ENCODE data around the gene ATP5MC3. TPM values are rescaled to one million over a fixed set of nuclear protein-coding genes. Genes with fewer than 3 reads are reported as not detected.
"Not testable (repeated sequence)": the region's sequence is repeated elsewhere in the genome, so short reads cannot be mapped to it uniquely, and the experiment has no call there.

Gene ATP5MC3
- total RNA-seq, result 100 to 1,000 TPM; 458 to 462 TPM

- ChIA-PET CTCF (interaction anchor here (1.3 kb wide), 2 partner anchors 13 kb away, joined by 3 to 4 read pairs; partner anchors contain the start of gene ATF2), POLR2A (interaction anchor here (2.1 kb wide), 1 partner anchor 13 kb away, joined by 9 read pairs; the partner anchor contains the start of gene ATF2)
Measured at GRCh38 chr2:175181104-175181876, at the start of gene ATP5MC3. ATP5MC3 (minus strand) TSS chr2:175181710; CDS start chr2:175181393, 317 bp downstream.

- CTCF ChIA-PET, POLR2A ChIA-PET: not testable (repeated sequence)
Measured at GRCh38 chr2:175228601-175229000, 47.1 kb upstream of the ATP5MC3 start.

GRCh38 chr2:175228179-175228578, 46.7 kb upstream of the ATP5MC3 start:
- POLR2A ChIA-PET, result no interaction called here
- CTCF ChIA-PET, result no interaction called here

GRCh38 chr2:175227393-175227792, 45.9 kb upstream of the ATP5MC3 start:
- ChIA-PET CTCF (no interaction called here), POLR2A (no interaction called here)

- POLR2A ChIA-PET, result no interaction called here
- CTCF ChIA-PET, result interaction anchor here (1.1 kb wide), 1 partner anchor 31 kb away, joined by 3 read pairs; no protein-coding TSS in a partner anchor
Measured at GRCh38 chr2:175220075-175220474, 38.6 kb upstream of the ATP5MC3 start.

- ChIA-PET CTCF (no interaction called here), POLR2A (no interaction called here)
Measured at GRCh38 chr2:175218551-175218950, 37.0 kb upstream of the ATP5MC3 start.

- ChIA-PET CTCF (interaction anchor here (0.7 to 1.5 kb wide), 2 partner anchors 43 to 59 kb away, joined by 3 to 4 read pairs; no protein-coding TSS in a partner anchor), POLR2A (no interaction called here)
Measured at GRCh38 chr2:175207741-175208438, 26.4 kb upstream of the ATP5MC3 start.

GRCh38 chr2:175206866-175207265, 25.4 kb upstream of the ATP5MC3 start:
- CTCF ChIA-PET, result interaction anchor here (0.7 kb wide), 1 partner anchor 60 kb away, joined by 3 read pairs; no protein-coding TSS in a partner anchor
- POLR2A ChIA-PET, result no interaction called here

GRCh38 chr2:175205523-175205922, 24.0 kb upstream of the ATP5MC3 start:
- ChIA-PET CTCF (no interaction called here), POLR2A (no interaction called here)

- CTCF ChIA-PET, result interaction anchor here (0.7 to 1.4 kb wide), 5 partner anchors 47 to 78 kb away, joined by 3 to 7 read pairs (median 5); no protein-coding TSS in a partner anchor
- POLR2A ChIA-PET, result no interaction called here
Measured at GRCh38 chr2:175203621-175204496, 22.3 kb upstream of the ATP5MC3 start.

GRCh38 chr2:175195012-175195411, 13.5 kb upstream of the ATP5MC3 start:
- CTCF ChIA-PET, result no interaction called here

GRCh38 chr2:175188761-175189160, 7.3 kb upstream of the ATP5MC3 start:
- ChIA-PET POLR2A (no interaction called here), CTCF (no interaction called here)

More at GRCh38 chr2:175195012-175195411, 13.5 kb upstream of the ATP5MC3 start:
- POLR2A ChIA-PET, result no interaction called here

- ChIA-PET POLR2A (no interaction called here), CTCF (no interaction called here)
Measured at GRCh38 chr2:175187378-175187777, 5.9 kb upstream of the ATP5MC3 start.

GRCh38 chr2:175183674-175184073, 2.2 kb upstream of the ATP5MC3 start:
- ChIA-PET POLR2A (no interaction called here), CTCF (interaction anchor here (1.5 kb wide), 1 partner anchor 9 kb away, joined by 4 read pairs; no protein-coding TSS in a partner anchor)

- POLR2A ChIA-PET, result interaction anchor here (2.1 kb wide), 1 partner anchor 13 kb away, joined by 9 read pairs; the partner anchor contains the start of gene ATF2
Measured at GRCh38 chr2:175181877-175182308, 383 bp upstream of the ATP5MC3 start.

GRCh38 chr2:175180701-175181103, 808 bp downstream of the ATP5MC3 start:
- ChIA-PET POLR2A (interaction anchor here (2.1 kb wide), 1 partner anchor 12 kb away, joined by 9 read pairs; the partner anchor contains the start of gene ATF2), CTCF (interaction anchor here (1.3 kb wide), 1 partner anchor 12 kb away, joined by 3 read pairs; the partner anchor contains the start of gene ATF2)

More at GRCh38 chr2:175181877-175182308, 383 bp upstream of the ATP5MC3 start:
- CTCF ChIA-PET, result interaction anchor here (1.3 kb wide), 1 partner anchor 13 kb away, joined by 4 read pairs; the partner anchor contains the start of gene ATF2

- CTCF ChIA-PET, result no interaction called here
- POLR2A ChIA-PET, result interaction anchor here (1.0 kb wide), 1 partner anchor 9 kb away, joined by 3 read pairs; the partner anchor contains the start of gene ATF2
Measured at GRCh38 chr2:175176624-175177023, 4.9 kb downstream of the ATP5MC3 start.

GRCh38 chr2:175175896-175176295, 5.6 kb downstream of the ATP5MC3 start:
- ChIA-PET POLR2A (interaction anchor here (1.0 kb wide), 1 partner anchor 8 kb away, joined by 3 read pairs; the partner anchor contains the start of gene ATF2), CTCF (no interaction called here)

- ChIA-PET CTCF (interaction anchor here (0.6 kb wide), 1 partner anchor 27 kb away, joined by 3 read pairs; no protein-coding TSS in a partner anchor), POLR2A (no interaction called here)
Measured at GRCh38 chr2:175175320-175175719, 6.2 kb downstream of the ATP5MC3 start.

Measured in activated CD8-positive, alpha-beta memory T cell treated with anti-CD3 and anti-CD28 coated beads for 36 hours (primary cell).